Tibial artery (tissue), 4 donors: ENCODE measurements around the gene AP5Z1.

ENCODE experiments used
- DNase-seq, 2 donors: peaks; one replicate each; pipeline ENCODE4 v3.0.0-alpha.2; 2019
- H3K27ac ChIP-seq, 2 donors: fragments of 200-600 bp; sonication (generic) in 1 of 2; 1 replicate in 1 of 2; 2 replicates in 1 of 2; pipeline ENCODE4 v1.5.1; 2018 to 2019; ENCODE audit warnings: mild to moderate bottlenecking in 1 of 2
- H3K27me3 ChIP-seq, 2 donors: fragments of 200-600 bp; sonication (generic) in 1 of 2; one replicate each; pipeline versions ENCODE4 v1.5.1 to v1.6.0; 2016 to 2019
- H3K36me3 ChIP-seq, 3 donors: fragments of 200-600 bp; sonication (generic) in 2 of 3; one replicate each; pipeline ENCODE4 v1.5.1; 2016 to 2019; ENCODE audit warnings: mild to moderate bottlenecking in 2 of 3
- H3K4me1 ChIP-seq, 4 donors: fragments of 200-600 bp; sonication (generic) in 2 of 4; 1 replicate in 3 of 4; 2 replicates in 1 of 4; pipeline ENCODE4 v1.5.1; 2016 to 2019
- H3K4me3 ChIP-seq, 2 donors: fragments of 200-600 bp; sonication (generic) in 1 of 2; 1 replicate in 1 of 2; 2 replicates in 1 of 2; pipeline ENCODE4 v1.5.1; 2018 to 2019; ENCODE audit warnings: mild to moderate bottlenecking in 2 of 2
- H3K9me3 ChIP-seq, 3 donors: fragments of 200-600 bp; sonication (generic) in 1 of 3; one replicate each; pipeline ENCODE4 v1.5.1; 2016 to 2019
- intact Hi-C: fragments of 100-400 bp; cut with DNase I; formaldehyde crosslinking; loops from one replicate; pipeline ENCODE4 v1.15.0; 2023; ENCODE audit warnings: low total_unique reads
- TF ChIP-seq, protein P1 (sequence below), 2 experiments: fragments of 200-600 bp in 1 of 2; fragments of 450-650 bp in 1 of 2; IDR thresholded peaks; one replicate each; pipeline ENCODE4 v1.5.1; 2017 to 2019; ENCODE audit warnings: antibody characterized with exemption in 2 of 2, mild to moderate bottlenecking in 1 of 2, moderate library complexity in 1 of 2

AP5Z1 gene

GRCh38 chr7:4742051-4742573 is 33.3 kb upstream of the AP5Z1 start:
- no peaks in the 10 kb centered on the region for H3K27me3 ChIP-seq
- intact Hi-C loops = no loop called here
- no peak for DNase-seq
- peak overlapping the region in 1 of 2 donors; percentile 91 for H3K27ac ChIP-seq
- H3K36me3 ChIP-seq = peaks cover 24 to 30% (median 26%) of the 10 kb centered on the region in 3 donors
- peaks cover 0 to 74% (median 55%) of the 10 kb centered on the region in 4 donors for H3K4me1 ChIP-seq
- H3K4me3 ChIP-seq = no peak overlapping the region
- TF ChIP-seq, protein P1, sequence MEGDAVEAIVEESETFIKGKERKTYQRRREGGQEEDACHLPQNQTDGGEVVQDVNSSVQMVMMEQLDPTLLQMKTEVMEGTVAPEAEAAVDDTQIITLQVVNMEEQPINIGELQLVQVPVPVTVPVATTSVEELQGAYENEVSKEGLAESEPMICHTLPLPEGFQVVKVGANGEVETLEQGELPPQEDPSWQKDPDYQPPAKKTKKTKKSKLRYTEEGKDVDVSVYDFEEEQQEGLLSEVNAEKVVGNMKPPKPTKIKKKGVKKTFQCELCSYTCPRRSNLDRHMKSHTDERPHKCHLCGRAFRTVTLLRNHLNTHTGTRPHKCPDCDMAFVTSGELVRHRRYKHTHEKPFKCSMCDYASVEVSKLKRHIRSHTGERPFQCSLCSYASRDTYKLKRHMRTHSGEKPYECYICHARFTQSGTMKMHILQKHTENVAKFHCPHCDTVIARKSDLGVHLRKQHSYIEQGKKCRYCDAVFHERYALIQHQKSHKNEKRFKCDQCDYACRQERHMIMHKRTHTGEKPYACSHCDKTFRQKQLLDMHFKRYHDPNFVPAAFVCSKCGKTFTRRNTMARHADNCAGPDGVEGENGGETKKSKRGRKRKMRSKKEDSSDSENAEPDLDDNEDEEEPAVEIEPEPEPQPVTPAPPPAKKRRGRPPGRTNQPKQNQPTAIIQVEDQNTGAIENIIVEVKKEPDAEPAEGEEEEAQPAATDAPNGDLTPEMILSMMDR (IDR thresholded peaks at IDR 0.05) = no peak
- no peaks in the 10 kb centered on the region for H3K9me3 ChIP-seq

- H3K9me3 ChIP-seq = no peaks in the 10 kb centered on the region
- intact Hi-C loops = no loop called here
- no peak for DNase-seq
- no peak overlapping the region for H3K4me3 ChIP-seq
- no peaks in the 10 kb centered on the region for H3K27me3 ChIP-seq
- TF ChIP-seq, protein P1 (IDR thresholded peaks at IDR 0.05) = no peak
- H3K27ac ChIP-seq = peak overlapping the region; percentile 80 to 91
- peaks cover 24 to 30% (median 26%) of the 10 kb centered on the region in 3 donors for H3K36me3 ChIP-seq
- peaks cover 0 to 76% (median 61%) of the 10 kb centered on the region in 4 donors for H3K4me1 ChIP-seq
Observed at GRCh38 chr7:4742852-4743251, 32.6 kb upstream of the AP5Z1 start.

GRCh38 chr7:4744391-4745264 is 30.8 kb upstream of the AP5Z1 start:
- peak; percentile 99 to 100 for DNase-seq
- Histone ChIP-seq H3K36me3 (peaks cover 24 to 37% (median 30%) of the 10 kb centered on the region in 3 donors), H3K4me3 (peak overlapping the region; percentile 37 to 43), H3K27ac (peak overlapping the region; percentile 80 to 91), H3K27me3 (no peaks in the 10 kb centered on the region), H3K9me3 (no peaks in the 10 kb centered on the region), H3K4me1 (peaks cover 0 to 70% (median 57%) of the 10 kb centered on the region in 4 donors)
- TF ChIP-seq, protein P1 (IDR thresholded peaks at IDR 0.05) = no peak
- intact Hi-C loops = loop anchor here (2.0 kb wide), 1 partner anchor 18 kb away; no protein-coding TSS in a partner anchor

DNA sequence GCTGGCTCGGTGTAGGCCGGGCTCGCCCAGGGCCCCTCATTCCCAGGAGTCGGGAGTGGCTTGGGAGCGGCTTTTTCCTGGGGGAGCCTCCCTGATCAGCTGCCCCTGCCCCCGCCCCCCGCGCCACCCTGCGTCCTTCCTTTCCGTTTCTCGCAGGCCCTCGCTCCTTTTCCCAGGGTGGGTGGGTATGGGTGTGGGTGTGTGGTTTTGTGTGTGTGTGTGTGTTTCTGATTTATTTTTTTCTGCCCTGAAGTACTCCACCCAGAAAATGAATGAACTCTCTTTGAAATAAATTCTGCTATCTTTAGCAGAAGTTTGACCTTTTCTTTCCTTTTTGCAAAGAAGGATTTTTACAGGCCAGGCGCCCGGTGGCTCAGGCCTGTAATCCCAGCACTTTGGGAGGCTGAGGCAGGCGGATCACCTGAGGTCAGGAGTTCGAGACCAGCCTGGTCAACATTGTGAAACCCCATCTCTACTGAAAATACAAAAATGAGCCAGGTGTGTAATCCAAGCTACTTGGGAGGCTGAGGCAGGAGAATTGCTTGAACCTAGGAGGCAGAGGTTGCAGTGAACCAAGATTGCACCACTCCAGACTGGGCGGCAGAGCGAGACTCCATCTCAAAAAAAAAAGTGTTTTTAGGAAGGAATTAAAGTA is 30.0 kb upstream of the AP5Z1 start:
- Histone ChIP-seq H3K27me3 (no peaks in the 10 kb centered on the region), H3K36me3 (peaks cover 24 to 45% (median 30%) of the 10 kb centered on the region in 3 donors), H3K4me3 (peak overlapping the region; percentile 37 to 43), H3K27ac (peak overlapping the region; percentile 80 to 91), H3K4me1 (peaks cover 0 to 72% (median 52%) of the 10 kb centered on the region in 4 donors), H3K9me3 (no peaks in the 10 kb centered on the region)
- TF ChIP-seq, protein P1 (IDR thresholded peaks at IDR 0.05) = no peak
- DNase-seq = no peak
- intact Hi-C loops = loop anchor here (2.0 kb wide), 1 partner anchor 19 kb away; no protein-coding TSS in a partner anchor
